Naive B cell (primary cell): Measurements from ENCODE around the gene GRAMD2A. TPM values are rescaled to one million over a fixed set of nuclear protein-coding genes. Genes with fewer than 3 reads are reported as not detected.

Source experiments
- ATAC-seq, 2 donors: fragments of 150-1000 bp; cut with Tn5 transposase; 2 replicates each; pipeline ENCODE4 v1.10.0; 2021; ENCODE audit warnings: low read depth in 2 of 2, mild to moderate bottlenecking in 2 of 2, moderate library complexity in 2 of 2
- DNase-seq: peaks from one replicate; pipeline ENCODE4 v3.0.0; 2022
- H3K27ac Mint-ChIP-seq, 6 donors: one replicate each; pipeline ENCODE4 v1.8.0; 2020 to 2022; ENCODE audit warnings: mild to moderate bottlenecking in 6 of 6, mixed read lengths in 6 of 6, moderate library complexity in 5 of 6, inconsistent platforms in 2 of 6
- H3K27me3 Mint-ChIP-seq, 3 donors: one replicate each; pipeline ENCODE4 v1.8.0; 2021 to 2022; ENCODE audit warnings: mixed read lengths in 3 of 3, mild to moderate bottlenecking in 1 of 3
- H3K36me3 Mint-ChIP-seq, 2 donors: one replicate each; pipeline ENCODE4 v1.8.0; 2020 to 2022; ENCODE audit warnings: mixed read lengths in 2 of 2, inconsistent platforms in 1 of 2, mild to moderate bottlenecking in 1 of 2
- H3K4me1 Mint-ChIP-seq, 3 donors: one replicate each; pipeline ENCODE4 v1.8.0; 2020 to 2022; ENCODE audit warnings: mixed read lengths in 3 of 3, inconsistent platforms in 1 of 3, mild to moderate bottlenecking in 1 of 3, moderate library complexity in 1 of 3
- H3K4me3 Mint-ChIP-seq, 8 donors: one replicate each; pipeline ENCODE4 v1.8.0; 2020 to 2022; ENCODE audit warnings: mild to moderate bottlenecking in 8 of 8, mixed read lengths in 8 of 8, moderate library complexity in 8 of 8, inconsistent platforms in 2 of 8
- H3K9me3 Mint-ChIP-seq, 7 donors: one replicate each; pipeline ENCODE4 v1.8.0; 2020 to 2022; ENCODE audit warnings: mixed read lengths in 7 of 7, mild to moderate bottlenecking in 5 of 7, inconsistent platforms in 2 of 7, moderate library complexity in 1 of 7
- polyA plus RNA-seq, 6 donors: library from polyadenylated mRNA; unstranded; fragments of 300-500 nt; fragmentation: Illumina TruSeq; gene quantifications; one replicate each; pipeline ENCODE4 v1.2.3, GENCODE V29; 2021; ENCODE audit warnings: low read depth in 6 of 6

Gene GRAMD2A
- polyA plus RNA-seq, 6 donors from 2014 or later = not detected

DNA sequence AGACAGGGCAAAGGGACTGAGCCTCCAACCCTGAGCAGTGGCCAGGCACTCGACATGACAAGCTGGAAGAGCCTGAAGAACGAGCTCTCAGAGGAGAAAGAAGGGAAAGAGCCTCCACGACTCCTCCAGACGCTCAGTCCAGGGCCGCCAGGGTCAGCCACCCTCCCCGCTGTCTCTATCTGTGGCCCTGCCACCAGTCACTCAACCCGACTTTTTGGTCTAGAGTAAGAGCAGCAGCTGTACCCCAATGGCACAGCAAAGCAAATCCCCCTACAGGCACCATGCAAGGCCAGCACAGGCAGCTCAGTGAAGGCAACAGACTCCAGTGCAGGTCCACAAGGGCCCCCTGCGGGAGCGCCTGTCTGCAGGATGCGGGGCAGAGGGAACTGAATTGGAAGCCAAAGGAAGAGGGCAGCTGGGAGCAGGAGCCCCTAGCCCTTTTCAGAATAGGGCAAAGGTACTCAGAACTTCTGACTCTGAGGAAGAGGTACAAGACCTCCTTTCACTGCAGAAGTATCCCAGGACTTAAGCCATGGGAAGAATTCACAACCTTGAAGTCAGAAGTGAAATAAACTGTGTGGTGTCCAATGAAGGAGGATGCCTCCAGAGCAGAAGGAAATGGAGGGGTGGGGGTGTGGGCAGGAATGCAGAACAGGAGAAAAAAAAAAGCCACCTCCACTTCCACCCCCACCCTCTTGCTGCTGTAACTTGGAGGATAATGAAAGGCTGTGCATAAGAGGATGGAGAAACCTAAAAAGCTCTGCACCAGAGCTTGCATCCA lies 8.5 kb upstream of the GRAMD2A start:
- H3K27ac Mint-ChIP-seq = no peak overlapping the region
- H3K27me3 Mint-ChIP-seq = no peaks in the 10 kb centered on the region
- no peaks in the 10 kb centered on the region for H3K9me3 Mint-ChIP-seq
- no peak for DNase-seq
- ATAC-seq = no peak
- peaks cover 0 to 3% (median 3%) of the 10 kb centered on the region in 3 donors for H3K4me1 Mint-ChIP-seq
- H3K36me3 Mint-ChIP-seq = peaks cover 18 to 37% of the 10 kb centered on the region in 2 donors
- H3K4me3 Mint-ChIP-seq = no peak overlapping the region

DNA sequence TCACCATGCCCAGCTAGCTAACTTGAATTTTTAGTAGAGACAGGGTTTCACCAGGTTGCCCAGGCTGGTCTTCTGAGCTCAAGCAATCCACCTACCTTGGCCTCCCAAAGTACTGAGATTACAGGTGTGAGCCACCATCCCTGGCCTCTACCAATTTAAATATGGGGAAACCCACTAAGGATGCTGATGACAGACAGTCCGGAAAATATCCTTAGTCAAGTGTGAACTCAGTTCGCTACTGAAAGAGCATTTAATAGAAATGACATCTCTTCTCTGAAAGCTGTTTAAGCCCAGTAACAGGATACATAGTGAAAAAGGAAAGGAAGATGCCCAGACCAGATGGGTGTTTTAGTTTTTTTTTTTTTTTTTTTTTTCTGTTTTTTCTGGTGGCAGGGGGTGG lies 7.7 kb upstream of the GRAMD2A start:
- no peak overlapping the region for H3K27ac Mint-ChIP-seq

DNA sequence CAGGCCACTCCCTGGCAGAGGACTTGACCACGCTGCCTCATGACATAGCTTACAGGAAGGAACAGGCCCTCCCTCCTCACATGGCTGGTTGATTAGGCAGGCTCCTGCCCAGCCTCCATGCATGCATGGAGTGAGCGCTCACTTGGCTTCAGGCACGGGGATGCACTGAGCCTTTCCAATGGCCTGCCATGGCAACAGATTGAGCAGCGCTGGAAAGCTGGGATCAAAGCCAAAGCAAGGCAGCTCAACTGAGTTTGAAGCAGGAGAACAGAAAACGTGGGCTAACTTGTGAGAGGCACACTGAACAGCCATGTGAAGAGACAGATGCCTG lies 5.9 kb upstream of the GRAMD2A start:
- Mint-ChIP-seq H3K36me3 (peaks cover 6 to 40% of the 10 kb centered on the region in 2 donors), H3K4me1 (peaks cover 3 to 4% (median 3%) of the 10 kb centered on the region in 3 donors), H3K27ac (no peak overlapping the region), H3K4me3 (no peak overlapping the region), H3K27me3 (no peaks in the 10 kb centered on the region), H3K9me3 (no peaks in the 10 kb centered on the region)
- DNase-seq = no peak
- ATAC-seq = no peak

More for the DNA sequence above, 7.7 kb upstream of the GRAMD2A start:
- H3K36me3 Mint-ChIP-seq = peaks cover 13 to 37% of the 10 kb centered on the region in 2 donors
- H3K4me1 Mint-ChIP-seq = peaks cover 3 to 4% (median 3%) of the 10 kb centered on the region in 3 donors
- ATAC-seq (no peak), DNase-seq (no peak)
- H3K4me3 Mint-ChIP-seq = no peak overlapping the region
- no peaks in the 10 kb centered on the region for H3K27me3 Mint-ChIP-seq
- no peaks in the 10 kb centered on the region for H3K9me3 Mint-ChIP-seq

DNA sequence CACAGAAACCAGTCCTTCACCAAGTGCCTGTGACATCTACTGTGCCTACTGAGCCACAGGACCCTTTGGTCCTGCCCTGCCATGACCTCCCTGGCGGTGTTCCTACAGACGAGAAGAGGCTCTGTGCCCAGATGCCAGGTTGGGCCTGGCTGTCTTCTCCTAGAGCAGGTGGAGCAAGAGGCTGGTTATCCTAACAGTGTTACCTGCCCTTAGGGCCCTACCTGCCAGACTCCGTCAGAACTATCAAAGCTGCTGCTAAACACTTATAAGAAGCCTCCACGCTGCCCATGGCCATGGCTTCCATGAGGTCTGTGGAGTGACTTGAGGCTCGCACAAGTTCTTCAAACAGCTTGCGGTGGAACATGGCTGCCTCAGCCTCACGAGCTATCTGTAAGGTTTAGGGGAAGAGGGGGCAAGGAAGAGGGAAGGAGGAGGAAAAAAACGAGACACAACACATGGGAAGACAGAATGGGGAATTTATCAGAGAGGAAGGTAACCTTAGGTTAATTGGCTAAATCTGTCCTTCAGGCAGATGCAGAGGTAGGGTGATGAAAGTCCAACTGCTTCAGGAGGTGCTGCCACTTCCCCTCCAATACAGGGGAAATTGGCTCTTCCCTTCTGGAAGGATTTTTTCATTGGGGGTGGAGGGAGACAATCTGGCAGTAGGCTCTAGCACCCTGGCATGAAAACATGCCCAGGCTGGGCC lies 5.4 kb upstream of the GRAMD2A start:
- DNase-seq (no peak), ATAC-seq (no peak)
- H3K27me3 Mint-ChIP-seq = peaks cover 0 to 3% (median 2%) of the 10 kb centered on the region in 3 donors
- no peaks in the 10 kb centered on the region for H3K9me3 Mint-ChIP-seq
- H3K36me3 Mint-ChIP-seq = peaks cover 4 to 38% of the 10 kb centered on the region in 2 donors
- H3K4me1 Mint-ChIP-seq = peaks cover 3 to 5% (median 5%) of the 10 kb centered on the region in 3 donors
- H3K4me3 Mint-ChIP-seq = no peak overlapping the region
- peak overlapping the region in 3 of 6 donors; percentile 17 to 88 (median 37) for H3K27ac Mint-ChIP-seq

DNA sequence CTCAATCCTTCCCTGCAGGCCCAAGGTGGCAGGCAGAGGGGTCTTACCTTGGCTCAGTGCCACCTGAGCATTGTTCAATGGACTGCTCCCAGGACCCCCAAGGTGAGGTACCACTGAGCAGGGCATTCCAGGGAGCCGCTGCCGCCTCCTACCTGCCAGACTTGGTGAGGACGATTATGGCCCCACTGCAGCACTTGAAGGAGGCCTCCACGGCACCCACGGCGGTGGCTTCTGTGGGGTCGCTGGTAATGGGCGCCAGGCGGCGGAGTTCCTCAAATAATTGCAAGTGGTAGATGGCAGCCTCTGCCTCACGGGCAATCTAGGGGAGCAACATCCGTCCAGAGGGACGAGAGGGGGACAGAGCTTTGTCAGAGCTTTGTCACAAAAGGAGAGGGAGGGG lies 4.7 kb upstream of the GRAMD2A start:
- DNase-seq (no peak), ATAC-seq (no peak)
- Mint-ChIP-seq H3K27ac (no peak overlapping the region), H3K27me3 (peaks cover 0 to 9% (median 6%) of the 10 kb centered on the region in 3 donors), H3K9me3 (no peaks in the 10 kb centered on the region), H3K36me3 (peaks cover 4 to 38% of the 10 kb centered on the region in 2 donors), H3K4me1 (peaks cover 3 to 7% (median 7%) of the 10 kb centered on the region in 3 donors), H3K4me3 (peak overlapping the region in 1 of 8 donors; percentile 15)

DNA sequence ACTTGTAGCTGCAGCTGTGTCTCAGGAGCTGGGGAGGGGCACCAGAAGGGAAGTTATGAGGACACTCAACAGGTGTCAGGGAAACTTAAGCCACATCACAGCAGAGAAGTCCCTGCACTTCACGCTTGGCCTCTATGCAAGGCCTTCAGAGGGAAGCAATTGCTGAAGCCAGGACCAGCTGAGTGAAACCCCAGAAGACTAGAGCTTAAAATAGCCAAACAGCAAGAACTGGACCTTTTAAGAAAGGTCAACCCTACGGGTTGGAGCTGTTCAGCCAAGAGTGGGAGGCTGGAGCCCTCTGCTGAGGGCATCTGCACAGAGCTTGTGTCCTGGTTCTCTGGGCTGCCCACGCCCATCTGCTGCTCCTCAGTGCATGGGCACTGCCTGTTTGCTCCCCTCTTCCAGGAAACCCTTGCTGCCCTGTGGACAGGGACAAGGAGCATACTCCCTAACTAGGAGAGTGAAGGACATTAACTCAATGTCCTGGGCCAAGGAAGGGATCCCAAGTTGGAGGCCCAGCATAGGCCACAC lies 3.9 kb upstream of the GRAMD2A start:
- Mint-ChIP-seq H3K36me3 (peaks cover 0 to 29% of the 10 kb centered on the region in 2 donors), H3K9me3 (no peaks in the 10 kb centered on the region), H3K27me3 (peaks cover 0 to 17% (median 14%) of the 10 kb centered on the region in 3 donors), H3K4me3 (no peak overlapping the region), H3K27ac (peak overlapping the region in 3 of 6 donors; percentile 11 to 79 (median 74)), H3K4me1 (peaks cover 0 to 13% (median 7%) of the 10 kb centered on the region in 3 donors)
- ATAC-seq (no peak), DNase-seq (no peak)

DNA sequence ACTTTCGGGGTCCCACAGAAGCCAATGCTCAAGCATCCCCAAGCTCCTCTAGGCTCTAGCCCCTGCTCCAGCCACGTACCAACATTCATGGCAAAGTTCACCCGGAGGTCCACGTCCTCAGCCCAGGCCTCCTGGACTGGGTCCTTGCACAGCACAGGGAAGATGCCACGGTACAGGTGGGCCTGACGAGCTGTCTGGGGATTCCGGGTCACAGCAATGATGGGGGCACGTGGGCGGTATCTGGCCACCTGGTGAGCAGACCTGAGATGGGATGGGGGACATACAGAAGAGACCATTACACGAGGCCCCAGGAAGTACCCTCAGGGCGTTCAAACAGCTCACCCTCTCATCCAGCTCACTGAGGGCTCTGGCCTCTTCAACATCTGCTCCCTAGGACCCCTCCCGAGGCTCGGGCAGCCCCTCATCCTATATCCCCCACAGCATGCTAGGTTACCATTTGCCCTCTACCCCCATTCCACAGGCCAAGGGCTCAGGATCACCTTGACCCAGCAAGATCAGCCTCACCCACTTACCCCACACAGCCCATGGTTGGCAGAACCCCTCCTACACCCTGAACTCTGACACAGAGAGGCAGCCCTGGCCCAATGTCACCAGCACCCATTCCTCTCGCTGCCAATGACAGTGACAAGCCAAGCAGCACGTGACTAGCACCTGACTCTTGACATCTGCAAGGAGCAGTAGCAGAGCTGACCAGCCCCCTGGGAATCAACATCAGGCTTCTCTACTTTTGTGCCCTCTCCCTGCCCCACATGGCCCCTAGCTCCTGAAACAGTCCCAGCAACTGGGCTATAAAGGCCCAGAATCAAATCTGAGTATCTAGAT lies 3.0 kb upstream of the GRAMD2A start:
- H3K4me3 Mint-ChIP-seq = no peak overlapping the region
- H3K27me3 Mint-ChIP-seq = peaks cover 0 to 22% (median 22%) of the 10 kb centered on the region in 3 donors
- ATAC-seq (no peak), DNase-seq (no peak)
- peaks cover 0 to 24% of the 10 kb centered on the region in 2 donors for H3K36me3 Mint-ChIP-seq
- peak overlapping the region in 5 of 6 donors; percentile 34 to 79 (median 57) for H3K27ac Mint-ChIP-seq
- H3K9me3 Mint-ChIP-seq = no peaks in the 10 kb centered on the region
- H3K4me1 Mint-ChIP-seq = peaks cover 0 to 13% (median 7%) of the 10 kb centered on the region in 3 donors

DNA sequence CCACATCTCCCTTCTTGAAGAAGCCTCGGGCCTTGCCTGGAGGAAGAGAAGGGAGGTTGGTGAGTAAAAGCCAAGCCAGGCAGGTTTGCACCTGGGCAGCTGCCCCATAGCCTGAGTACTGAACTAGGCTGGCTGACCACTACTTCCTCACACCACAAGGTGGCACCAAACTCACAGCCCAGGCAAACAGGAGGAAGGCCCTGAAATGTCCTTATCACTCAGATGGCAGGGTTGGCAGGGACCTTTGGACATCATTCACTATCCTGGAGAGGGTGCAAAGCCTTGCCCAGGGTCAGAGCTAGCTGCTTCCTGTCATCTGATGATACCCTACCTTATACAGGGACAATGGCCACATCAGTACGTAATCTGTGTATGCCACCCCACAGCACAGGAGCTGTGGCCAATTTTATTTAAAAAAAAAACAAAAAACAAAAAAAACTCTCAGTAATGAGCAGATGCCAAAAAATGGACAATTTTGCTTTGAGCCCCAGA lies 2.2 kb upstream of the GRAMD2A start:
- peak overlapping the region in 3 of 6 donors; percentile 34 to 79 (median 76) for H3K27ac Mint-ChIP-seq
- peaks cover 6 to 29% (median 22%) of the 10 kb centered on the region in 3 donors for H3K27me3 Mint-ChIP-seq
- H3K4me3 Mint-ChIP-seq = peak overlapping the region in 1 of 8 donors; percentile 61
- H3K4me1 Mint-ChIP-seq = peaks cover 0 to 18% (median 7%) of the 10 kb centered on the region in 3 donors
- DNase-seq = peak; percentile 69
- H3K36me3 Mint-ChIP-seq = peaks cover 0 to 24% of the 10 kb centered on the region in 2 donors
- peak; percentile 78 to 80 for ATAC-seq
- H3K9me3 Mint-ChIP-seq = no peaks in the 10 kb centered on the region

DNA sequence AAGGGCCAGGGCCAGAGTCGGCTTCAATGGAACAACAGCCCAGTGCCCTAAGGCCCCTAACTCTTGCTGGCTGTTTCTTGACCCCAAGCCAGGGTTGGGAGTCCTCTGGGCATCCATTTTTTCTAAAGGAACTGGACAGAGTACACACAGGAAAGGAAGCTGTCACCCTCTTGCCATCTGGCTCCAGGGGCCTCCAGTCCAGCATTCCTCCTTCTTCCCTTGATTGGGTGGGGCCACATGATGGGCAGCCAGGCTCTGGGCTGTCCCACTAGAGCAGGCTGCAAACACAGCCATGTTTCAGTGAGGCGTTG lies 1.6 kb upstream of the GRAMD2A start:
- H3K27me3 Mint-ChIP-seq = peaks cover 6 to 30% (median 22%) of the 10 kb centered on the region in 3 donors
- H3K27ac Mint-ChIP-seq = no peak overlapping the region
- ATAC-seq = no peak
- no peaks in the 10 kb centered on the region for H3K9me3 Mint-ChIP-seq
- no peak overlapping the region for H3K4me3 Mint-ChIP-seq
- H3K36me3 Mint-ChIP-seq = peaks cover 0 to 24% of the 10 kb centered on the region in 2 donors
- peaks cover 0 to 19% (median 7%) of the 10 kb centered on the region in 3 donors for H3K4me1 Mint-ChIP-seq
- DNase-seq = no peak

DNA sequence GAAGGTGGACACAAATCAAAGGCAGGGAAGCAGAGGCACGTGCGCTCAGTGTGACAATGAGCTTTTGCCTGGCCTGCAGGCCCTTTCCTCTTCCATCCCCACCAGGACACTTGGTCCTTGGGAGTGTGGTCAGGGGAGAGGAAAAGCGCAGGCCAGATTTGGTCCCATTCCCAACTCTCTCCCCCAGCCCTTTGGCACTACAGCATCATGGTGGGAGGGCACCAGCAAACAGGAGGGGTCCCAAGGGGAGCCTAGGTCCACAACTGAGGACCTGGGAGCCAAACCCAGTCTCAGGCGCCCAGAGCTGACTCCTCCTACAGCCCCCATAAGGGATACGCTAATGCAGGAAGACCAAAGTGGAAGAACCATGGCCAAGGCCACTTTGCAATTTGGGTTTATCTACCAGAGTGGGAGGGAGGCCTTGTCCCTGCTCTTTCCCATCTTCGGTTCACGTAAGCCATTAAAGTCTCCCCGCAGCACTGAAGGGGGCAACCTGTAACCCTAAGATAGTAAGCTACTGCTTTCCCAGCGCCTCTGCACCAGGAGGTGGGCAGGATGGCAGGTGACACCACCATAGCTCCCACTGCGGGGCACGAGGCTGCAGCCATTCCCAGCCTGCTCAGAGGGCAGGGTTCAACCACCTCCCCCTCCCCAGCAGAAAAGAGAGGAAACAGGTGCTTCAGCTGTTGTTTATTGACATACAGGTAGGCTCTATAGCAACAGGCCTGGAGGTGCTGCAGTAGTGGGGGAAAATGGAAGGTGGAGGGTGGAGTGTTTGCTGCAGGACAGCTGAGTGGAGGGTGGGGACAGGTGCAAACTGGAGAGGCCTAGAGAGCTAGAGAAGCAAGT lies 993 bp upstream of the GRAMD2A start:
- no peak overlapping the region for H3K27ac Mint-ChIP-seq
- no peaks in the 10 kb centered on the region for H3K9me3 Mint-ChIP-seq
- ATAC-seq (no peak), DNase-seq (no peak)
- peaks cover 0 to 23% of the 10 kb centered on the region in 2 donors for H3K36me3 Mint-ChIP-seq
- peaks cover 6 to 30% (median 22%) of the 10 kb centered on the region in 3 donors for H3K27me3 Mint-ChIP-seq
- H3K4me1 Mint-ChIP-seq = peaks cover 0 to 19% (median 7%) of the 10 kb centered on the region in 3 donors
- H3K4me3 Mint-ChIP-seq = peak overlapping the region in 5 of 8 donors; percentile 20 to 81 (median 77)

DNA sequence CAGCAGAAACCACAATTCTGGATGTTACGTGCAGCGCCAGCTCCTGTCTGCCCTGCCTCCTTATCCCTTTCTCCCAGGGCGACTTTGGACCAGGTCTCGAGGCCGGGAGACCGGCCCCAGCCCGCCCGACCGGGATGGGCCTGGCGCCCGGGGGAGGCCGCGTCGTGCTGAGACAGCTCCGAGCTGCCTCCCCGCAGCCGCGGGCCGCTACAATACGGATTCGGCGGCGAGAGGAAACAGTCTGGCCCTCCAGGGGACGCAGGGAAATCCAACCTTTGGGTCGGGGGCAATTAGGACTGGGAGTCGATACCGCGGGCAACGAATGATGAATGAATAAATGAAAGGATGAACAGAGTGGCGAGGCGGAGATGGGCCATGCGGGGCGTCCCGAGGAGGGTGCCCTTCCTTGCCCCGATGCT lies 537 bp downstream of the GRAMD2A start:
- Mint-ChIP-seq H3K27me3 (peaks cover 6 to 30% (median 22%) of the 10 kb centered on the region in 3 donors), H3K4me3 (peak overlapping the region; percentile 36 to 88 (median 69)), H3K36me3 (peaks cover 0 to 8% of the 10 kb centered on the region in 2 donors), H3K4me1 (peaks cover 0 to 19% (median 4%) of the 10 kb centered on the region in 3 donors), H3K27ac (no peak overlapping the region), H3K9me3 (no peaks in the 10 kb centered on the region)
- peak in 1 of 2 donors; percentile 6 for ATAC-seq
- no peak for DNase-seq

DNA sequence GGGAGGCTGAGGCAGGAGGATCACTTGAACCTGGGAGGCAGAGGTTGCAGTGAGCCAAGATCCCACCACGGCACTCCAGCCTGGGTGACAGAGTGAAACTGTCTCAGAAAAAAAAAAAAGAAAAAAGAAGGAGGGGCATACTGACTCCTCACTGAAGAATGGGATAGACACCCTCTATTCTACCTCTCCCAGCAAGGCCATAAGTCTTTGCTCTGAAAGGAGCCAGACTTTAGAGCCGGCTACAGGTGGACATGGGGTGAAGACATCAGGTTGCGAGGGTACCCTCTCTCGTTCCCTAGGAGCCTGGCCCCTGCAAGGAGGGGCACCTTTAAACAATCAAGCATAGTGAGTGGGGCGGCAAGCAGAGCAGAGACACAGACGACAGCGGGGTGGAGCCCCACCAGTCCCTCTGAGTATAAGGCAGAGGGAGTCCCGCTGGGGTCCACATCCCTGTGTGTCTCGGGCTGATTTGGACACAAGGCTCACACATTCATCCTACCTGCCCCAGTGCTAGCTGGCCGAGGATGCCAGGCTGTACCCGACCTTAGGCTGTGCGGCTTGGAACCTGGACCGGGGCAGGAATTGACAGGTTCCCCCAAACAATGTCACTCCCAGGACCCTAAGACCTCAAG lies 1.1 kb downstream of the GRAMD2A start:
- Mint-ChIP-seq H3K27ac (no peak overlapping the region), H3K4me1 (peaks cover 0 to 19% (median 4%) of the 10 kb centered on the region in 3 donors), H3K9me3 (no peaks in the 10 kb centered on the region), H3K4me3 (peak overlapping the region in 5 of 8 donors; percentile 44 to 88 (median 53)), H3K27me3 (peaks cover 6 to 30% (median 22%) of the 10 kb centered on the region in 3 donors), H3K36me3 (peaks cover 0 to 8% of the 10 kb centered on the region in 2 donors)
- ATAC-seq = no peak
- DNase-seq = no peak
